GM19238 (cell line): Measurements from ENCODE around the gene SNCG.
"Not testable (repeated sequence)": the region's sequence is repeated elsewhere in the genome, so short reads cannot be mapped to it uniquely, and the experiment has no call there.

ENCODE experiments used
- DNase-seq: peaks from one replicate; pipeline ENCODE4 v3.0.0; 2011; ENCODE audit warnings: low spot score; ENCODE audit not compliant: insufficient read length

SNCG gene

DNA sequence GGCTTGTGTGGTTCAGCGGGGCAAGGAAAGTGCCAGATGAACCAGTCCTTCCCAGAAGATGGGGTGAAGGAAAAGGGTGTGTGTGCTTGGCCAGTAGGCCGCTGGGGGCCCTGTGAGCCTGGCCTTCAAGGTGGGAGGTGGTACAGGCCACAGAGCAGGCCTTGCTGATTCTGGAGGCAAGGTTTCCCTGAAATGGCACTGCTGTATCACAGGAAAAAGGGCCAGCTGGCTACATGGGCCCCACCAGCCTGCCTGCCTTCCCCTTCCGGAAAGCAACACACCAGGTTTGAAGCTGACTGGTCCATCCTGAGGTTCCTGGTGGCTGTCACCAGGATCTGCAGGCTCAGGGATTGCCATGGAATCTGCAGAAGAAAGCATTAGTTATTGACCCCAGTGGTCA is 13.5 kb upstream of the SNCG start:
- DNase-seq = no peak

DNA sequence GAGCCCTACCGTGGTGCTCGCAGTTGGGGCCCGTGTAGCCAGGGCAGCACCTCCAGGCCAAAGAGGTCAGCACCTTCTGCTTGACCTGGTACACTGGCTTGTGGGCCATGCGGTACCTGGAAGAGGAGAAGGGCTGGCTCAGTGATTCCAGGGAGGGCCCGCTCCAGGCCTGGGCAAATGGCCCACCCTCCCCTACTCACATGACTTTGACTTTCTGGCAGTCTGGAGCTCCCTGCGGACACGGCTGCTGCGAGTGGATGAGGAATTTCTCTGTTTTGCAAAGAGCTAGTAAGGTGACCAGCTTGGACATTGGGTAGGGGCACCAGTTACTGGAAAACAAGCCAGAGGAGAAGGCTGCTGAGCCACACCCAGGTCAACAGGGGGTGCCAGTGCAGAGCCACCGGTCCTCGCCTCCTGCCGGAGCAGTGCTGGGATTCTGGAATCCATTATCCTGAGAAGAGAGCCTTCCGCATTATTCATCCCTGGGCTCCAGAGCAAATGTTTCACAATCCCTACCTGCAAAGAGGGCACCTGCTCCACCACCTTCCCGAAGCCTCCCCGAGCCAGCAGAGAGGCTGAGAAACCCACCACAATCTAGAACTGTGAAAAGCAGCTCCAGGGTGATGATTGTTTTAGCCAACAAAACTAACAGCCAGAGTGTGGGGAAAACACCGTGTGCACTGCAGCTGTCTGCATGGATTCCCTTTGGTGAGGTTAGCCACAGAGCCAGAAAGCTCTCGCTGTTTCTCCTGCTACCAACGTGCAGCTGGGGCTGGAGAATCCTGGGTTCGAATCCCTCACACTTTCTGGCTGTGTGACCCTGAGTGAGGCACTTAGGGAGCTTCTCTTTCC is 12.8 kb upstream of the SNCG start:
- no peak for DNase-seq

DNA sequence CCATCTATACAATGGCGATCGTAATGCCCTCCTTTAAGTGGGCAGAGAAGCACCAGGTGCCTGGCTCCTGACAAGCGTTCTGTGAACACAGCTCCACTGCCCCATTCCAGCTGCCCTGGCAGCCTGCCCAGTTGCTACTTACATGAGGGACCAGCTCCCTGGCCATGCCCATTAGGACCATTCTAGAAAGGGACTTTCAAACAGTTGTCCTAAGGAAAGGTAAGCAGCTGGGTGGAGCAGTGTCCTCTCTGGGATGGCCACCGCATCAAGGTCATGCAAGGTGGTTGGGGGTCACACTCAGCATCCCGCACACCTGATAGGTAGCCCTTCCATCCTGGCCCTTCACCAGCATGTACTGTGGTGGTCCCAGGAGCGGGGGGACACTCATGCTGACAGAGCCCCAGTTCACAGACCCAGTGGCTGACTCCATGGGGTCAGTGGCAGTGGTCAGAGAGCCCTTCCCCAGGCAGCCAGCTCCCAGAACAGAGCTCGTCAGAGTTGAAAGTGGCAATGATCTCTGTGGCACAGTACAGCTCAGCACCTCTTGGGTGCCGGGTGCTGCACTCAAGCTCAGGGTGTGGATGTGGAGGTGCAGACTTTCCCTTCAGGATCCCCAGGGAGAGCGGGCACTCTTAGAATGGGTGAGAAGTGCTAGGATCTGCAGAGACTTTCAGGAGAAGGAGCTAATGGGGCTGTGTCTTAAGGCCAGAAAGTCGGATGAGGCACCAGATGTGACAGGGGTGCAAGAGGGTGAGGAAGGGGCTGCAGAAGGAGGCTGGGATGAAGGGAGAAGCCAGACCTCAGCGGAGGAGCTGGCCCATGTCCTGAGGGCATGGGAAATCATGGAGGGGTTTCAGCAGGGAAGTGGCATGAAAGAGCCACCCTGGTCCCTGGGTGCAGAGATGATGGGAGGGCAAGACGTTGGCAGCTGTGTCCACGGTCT is 11.9 kb upstream of the SNCG start:
- no peak for DNase-seq

DNA sequence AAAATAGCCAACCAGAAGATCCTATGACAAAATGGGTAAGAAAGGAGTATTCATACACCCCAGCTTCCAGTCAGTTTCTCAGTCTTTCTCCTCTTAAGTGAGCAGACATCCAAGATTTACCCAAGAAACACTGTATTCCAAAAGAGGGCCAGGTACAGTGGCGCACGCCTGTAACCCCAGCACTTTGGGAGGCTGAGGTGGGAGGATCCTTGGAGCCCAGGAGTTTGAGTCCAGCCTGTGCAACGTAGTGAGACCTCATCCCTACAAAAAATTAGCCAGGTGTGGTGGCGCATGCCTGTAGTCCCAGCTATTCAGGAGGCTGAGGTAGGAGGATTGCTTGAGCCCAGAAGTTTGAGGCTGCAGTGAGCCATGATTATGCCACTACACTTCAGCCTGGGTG is 10.6 kb upstream of the SNCG start:
- not testable (repeated sequence) for DNase-seq

DNA sequence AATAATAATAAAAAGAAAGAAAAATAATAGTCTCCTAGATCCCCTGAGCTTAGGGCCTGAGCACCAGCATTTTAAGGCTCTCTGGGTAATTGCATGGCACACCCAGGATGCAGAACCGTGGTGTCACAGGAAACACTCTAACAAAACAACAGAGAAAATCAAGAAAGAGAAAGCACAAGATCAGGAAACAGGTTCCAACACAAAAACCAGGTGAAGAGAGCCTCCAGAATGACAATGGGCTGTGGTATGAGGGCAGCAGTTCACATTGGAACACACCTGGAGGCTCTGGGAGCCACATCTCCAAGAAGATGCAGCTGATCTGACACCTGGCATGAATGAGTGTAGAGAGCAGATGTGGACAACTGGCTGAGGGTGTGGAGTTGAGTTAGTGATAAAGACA is 8.1 kb upstream of the SNCG start:
- no peak for DNase-seq

DNA sequence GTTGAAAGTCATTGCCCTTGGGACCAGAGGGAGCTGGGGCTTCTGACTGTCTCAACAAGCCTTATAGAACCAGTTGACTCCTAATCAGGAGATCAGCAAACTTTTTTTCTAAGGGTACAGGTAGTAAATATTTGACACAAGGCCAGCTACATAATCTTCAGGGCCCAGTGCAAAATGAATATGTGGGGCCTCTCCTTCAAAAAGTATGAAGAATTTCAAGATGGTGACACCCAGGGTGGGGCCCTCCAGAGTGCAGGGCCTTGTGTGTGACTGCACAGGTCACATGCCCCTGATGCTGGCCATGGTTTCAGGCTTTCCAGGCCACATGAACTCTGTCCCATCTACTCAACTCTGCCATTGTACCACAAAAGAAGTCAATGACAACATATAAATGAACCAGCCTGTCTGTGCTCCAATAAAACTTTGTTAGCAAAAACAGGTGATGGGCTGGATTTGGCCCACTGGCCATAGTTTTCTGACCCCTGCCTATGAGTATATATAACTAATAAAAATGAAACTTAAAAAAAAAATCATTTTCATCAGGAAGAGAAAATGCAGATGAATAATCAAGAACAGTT is 7.1 kb upstream of the SNCG start:
- DNase-seq = no peak

DNA sequence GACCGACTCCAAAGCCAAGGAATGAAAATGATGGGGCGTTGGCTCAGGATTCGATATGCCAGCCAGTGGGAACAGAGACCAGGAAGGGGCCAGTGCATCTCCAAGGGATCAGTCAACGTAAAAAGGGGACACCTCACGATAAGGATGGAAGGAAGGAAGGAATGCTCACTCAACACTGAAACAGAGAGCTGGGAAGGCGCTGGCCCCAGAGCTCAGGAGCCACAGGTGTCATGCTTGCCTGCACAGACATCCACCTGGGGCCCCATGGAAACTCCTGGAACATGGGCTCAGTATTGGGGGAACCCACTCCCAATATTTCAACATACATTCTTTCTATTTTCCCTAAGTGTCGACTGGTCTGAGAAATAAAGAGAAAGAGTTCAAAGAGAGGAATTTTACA is 6.3 kb upstream of the SNCG start:
- DNase-seq = no peak

DNA sequence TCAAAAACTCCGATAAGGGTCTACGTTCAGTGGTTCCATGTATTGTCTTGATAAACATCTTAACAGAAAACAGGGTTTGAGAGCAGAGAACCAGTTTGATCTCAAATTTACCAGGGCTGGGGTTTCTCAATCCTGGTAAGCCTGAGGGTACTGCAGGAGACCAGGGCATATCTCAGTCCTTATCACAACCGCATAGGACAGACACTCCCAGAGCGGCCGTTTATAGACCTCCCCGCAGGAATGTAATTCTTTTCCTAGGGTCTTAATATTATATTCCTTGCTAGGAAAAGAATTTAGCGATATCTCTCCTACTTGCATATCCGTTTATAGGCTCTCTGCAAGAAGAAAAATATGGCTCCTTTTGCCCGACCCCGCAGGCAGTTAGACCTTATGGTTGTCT is 5.7 kb upstream of the SNCG start:
- DNase-seq = not testable (repeated sequence)

DNA sequence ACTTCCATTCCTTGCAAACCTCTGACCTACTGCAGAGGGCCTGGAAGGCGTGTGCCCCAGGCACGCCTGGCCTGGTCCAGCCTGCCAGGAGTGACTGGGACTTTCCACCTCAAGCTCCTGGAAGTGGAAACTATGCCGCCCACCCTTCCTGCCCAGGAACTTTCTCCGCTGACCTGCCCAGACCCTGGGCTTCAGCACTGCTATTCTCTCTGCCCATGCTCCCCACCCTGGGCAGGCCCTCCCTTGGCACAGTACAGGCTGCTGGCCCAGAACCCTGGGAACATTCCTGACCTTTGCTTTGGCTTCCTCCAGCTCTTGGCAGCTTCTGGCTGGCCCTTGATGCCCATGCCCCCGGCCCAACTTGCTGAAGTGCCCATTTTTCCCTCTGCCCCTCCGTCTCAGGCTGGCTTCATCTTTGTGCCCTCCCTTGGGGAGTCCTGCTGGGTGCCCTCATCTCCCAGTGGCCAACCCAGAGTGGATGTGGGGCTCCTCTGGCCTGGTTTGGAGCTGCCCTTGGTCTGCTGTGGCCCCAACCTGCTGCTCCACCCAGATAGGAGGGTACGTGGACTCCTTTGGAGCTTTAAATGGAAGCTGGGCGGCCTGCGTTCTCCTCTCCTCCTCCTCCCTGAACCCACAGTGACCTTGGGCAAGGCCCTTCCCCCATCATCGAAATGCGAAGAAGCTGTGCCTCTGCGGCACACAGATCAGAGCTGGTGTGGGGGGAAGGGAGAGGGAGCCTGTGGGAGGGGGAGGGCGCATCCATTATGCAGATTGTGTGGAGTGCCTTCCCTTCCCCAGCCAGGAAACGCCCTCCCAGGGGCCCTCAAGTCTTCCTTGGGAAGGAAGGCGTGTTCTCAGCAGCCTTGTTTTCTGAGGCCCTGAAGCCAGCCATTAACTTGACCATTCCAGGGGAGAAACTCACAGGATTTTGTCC is 4.4 kb upstream of the SNCG start:
- DNase-seq = no peak

DNA sequence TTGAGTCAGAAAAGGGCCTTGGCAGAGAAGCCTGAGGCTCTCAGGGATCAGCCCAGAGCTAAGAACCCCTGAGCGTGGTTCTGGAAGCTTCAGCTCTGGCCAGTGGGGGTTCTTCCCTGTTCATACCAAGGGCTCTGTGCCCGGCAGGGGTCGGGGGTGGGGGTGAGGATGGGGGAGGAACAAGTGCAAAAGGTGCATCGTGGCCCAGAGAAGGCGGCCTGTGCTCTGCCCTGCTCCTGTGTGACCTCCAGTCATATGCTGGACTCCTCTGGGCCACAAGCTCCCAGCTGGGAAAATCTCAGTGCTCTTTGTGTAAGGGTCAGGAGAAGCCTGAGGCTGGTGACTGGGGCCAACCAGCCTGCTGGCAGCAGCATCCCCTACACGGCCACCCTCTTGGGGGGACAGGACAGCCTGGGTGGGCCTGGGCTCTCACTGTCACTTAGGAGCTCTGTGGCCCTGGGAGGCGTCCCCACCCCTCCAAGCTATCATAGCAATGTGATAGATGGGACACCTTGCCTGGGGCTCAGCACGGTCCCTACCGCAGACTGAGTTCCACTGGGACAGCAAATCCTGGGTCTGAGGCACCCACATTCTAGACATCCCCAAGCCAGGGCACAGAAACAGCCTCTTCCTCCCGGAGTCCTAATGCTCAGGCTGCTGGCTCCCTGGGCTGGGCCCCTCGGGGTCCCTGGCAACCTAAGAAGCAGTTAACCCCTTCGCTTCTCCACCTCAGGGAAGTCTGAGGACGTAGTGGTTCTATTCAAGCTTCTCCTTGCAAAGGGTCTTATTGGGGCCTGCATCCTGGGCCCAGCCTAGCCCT is 3.5 kb upstream of the SNCG start:
- DNase-seq = no peak

DNA sequence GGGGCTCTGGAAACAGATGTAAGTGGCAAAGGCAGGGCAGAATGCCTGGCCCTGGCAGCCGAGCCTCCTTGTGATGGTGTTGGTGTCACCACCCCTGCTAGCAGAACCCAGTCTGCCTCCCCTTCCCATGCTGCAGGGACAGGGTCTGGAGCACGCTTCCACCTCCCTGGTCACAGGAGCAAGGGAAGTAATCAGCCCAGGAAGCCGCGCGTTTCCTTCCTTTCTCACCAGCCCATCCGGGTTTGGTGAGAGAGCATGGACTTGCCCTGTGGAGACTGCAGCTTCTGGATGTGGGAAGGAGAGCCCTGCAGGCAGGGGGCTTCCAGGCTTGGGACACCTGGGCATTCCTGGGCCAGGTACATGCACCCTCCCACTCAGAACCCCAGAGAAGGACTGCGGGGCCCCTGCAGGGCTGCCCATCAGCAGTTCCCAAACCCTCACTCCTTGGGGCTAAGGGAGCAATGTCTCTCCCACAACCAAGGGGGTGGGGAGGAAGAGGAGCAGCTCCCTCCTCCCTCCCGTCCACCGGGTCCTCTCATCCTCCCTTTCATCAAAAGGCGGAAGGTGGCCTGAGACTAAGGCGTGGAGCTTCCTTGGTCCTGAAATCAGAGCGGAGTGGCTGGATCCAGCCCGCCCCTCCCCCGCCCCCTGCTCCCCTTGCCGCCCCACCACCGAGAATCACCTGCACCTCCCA is 2.8 kb upstream of the SNCG start:
- no peak for DNase-seq

DNA sequence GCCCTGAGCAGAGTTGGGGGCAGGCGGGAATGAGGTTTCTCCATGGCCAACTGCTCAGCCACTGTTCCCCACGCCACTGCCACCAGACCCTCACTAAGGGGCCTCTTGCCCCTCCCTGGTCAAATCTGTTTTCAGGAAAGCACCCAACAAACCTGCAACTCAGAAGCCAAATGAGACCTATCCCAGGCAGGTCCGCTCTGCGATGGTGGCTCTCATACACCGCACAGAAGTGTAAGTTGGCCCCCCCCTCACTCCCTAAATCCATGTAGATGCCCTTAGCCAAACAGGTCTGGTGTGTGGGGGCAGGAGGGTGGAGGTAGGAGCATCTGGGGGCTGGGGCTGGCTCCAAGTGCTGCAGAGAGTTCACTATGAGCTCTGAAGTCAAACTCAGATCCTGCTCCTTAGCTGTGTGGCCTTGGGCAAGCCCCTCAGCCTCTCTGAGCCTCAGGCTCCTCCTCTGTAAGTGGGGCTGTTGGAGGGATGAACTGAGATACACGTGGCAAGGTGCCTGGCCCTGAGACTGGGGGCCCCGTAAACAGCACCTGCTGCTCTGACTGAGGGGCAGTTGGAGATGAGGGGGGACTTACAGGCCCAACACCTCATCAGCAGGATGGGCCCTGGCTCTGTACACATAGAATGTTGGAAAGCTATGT is 2.1 kb upstream of the SNCG start:
- DNase-seq = no peak

DNA sequence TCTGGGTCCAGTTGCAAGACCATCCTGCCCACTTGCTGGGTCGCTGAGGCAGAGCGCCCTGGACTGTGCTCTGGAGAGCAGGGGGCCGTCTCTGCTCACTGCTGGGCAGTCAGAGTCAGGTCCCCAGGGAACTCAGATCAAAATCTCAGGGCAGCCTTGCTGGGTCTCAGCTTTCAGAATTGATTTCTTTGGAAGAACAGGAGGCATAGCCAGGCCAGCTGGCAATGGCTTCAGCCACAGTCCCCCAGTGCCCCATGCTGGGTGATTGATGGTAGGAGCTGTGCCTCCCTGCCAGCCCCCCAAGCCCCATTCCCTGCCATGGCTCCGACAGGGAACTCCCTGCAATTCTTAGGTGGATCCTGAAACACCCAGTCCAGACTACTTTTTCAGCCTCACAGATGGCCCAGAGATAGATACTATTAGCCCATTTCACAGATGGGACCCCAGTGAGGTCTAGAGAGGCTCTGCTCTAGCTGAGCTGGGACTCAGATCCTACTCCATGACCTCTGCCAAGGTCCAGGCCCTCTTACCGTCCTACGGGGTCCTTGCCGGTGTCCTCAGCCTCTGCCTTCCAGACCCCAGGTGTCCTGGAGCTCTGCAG is 1.5 kb upstream of the SNCG start:
- no peak for DNase-seq

DNA sequence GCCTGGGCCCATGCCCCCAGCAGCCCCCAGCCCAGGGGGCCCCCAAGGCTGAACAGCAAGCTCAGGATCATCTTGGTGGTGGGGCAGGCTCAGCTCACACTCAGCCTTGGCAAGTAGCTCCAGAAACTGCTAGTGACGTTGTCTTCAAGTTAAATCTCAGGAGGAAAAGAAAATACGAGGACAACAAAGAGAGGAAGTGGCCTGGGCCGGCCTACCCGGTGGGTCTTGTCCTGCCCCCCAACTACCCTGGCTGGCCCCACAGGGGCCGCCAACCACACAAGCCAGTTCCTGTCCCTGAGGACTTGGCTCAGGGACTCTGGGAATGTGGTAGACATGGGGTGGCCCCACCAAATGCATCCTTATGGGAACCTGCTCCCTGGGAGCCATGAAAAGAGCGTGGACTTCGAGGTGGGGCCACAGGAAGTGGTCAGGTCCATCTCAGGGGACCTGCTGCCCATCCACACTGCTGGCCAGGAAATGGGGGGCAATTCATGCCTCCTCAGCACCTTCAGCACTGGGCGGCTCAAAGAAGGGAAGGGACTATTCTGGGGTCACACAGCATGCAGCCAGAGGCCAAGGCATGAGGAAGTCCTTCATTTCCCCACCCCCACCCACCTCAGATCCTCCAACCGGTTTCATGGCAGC is 806 bp upstream of the SNCG start, which contains the start of gene MMRN2:
Gene MMRN2, minus strand, starts transcription at position 145 of the 645 bp plus-strand sequence. Its CDS starts 74 bp downstream, at position 71.
- DNase-seq = no peak

DNA sequence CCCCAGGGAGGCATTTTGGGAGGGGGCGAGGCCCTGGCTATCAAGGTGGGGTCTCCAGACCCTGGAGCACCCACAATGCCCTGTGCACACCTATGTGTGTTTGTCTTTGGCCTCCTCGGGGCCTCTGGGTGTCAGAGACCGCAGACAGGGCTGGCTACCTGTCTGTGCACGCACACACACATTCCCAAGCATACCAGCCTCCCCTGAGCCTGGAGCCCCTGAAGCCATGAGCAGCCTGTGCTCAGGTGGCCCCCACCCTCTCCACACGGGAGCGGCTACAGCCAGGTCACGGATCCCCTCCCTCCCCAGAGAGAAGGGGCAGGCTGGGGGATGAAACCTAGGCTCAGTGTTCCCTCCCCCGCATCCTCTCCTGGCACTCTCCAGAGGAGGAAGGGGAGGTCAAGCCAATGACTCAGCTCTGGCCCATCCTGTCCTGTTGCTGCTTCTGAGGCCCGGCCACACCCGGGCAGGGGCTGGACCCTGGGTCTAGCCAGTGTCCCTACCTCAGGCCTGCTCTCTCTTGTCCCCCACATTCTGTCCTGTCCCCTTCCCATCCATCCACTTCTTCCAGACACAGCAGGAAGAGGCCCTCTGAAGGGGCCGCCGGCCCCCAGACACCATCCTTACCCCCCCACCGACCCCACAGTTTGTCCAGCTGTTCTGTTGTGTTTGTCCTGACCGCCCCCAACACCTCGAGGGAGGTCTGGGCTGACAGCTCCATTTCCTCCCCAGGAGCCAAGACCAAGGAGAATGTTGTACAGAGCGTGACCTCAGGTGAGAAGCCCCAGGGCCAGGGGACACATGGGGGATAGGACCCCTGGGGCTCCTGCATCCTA is 720 bp downstream of the SNCG start:
- DNase-seq = no peak

DNA sequence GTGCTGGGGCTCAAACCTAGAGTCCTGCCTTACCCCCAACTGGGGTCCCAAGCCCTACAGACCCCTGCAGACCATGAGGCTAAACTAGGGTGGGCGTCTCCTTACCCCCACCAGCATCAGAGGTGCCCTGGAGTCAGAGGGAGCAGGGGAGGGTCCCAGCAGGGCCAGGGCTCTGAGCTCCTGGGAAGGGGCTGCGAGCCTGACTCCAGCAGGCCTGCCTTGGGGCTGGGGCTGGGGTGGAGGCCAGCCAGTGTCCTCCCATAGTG is 1.3 kb downstream of the SNCG start:
- no peak for DNase-seq
